T-helper 1 cell treated with Interleukin-12 subunit alpha and Interleukin-12 subunit beta and Interleukin-4 antibody, amounts not matched to agents 30 ng/mL and 1 ng/mL, for 36 hours (primary cell): ENCODE results near the gene PRR22. TPM values are rescaled to one million over a fixed set of nuclear protein-coding genes. Genes with fewer than 3 reads are reported as not detected.

ENCODE experiments used
- intact Hi-C: fragments of 100-400 bp; cut with micrococcal nuclease; formaldehyde crosslinking; loops from one replicate; pipeline ENCODE4 v1.15.1; 2024
- total RNA-seq: library from RNA; stranded (reverse); gene quantifications from 2 replicates; pipeline ENCODE4 v1.2.3, GENCODE V29; 2022

Gene PRR22
- 5.0 and 5.3 TPM in 2 replicates for total RNA-seq

GRCh38 chr19:5784581-5785147 is at the start of gene PRR22:
Gene PRR22 (minus strand): TSS chr19:5784746. CDS start chr19:5784660, 86 bp downstream.
- intact Hi-C loops = no loop called here

DNA sequence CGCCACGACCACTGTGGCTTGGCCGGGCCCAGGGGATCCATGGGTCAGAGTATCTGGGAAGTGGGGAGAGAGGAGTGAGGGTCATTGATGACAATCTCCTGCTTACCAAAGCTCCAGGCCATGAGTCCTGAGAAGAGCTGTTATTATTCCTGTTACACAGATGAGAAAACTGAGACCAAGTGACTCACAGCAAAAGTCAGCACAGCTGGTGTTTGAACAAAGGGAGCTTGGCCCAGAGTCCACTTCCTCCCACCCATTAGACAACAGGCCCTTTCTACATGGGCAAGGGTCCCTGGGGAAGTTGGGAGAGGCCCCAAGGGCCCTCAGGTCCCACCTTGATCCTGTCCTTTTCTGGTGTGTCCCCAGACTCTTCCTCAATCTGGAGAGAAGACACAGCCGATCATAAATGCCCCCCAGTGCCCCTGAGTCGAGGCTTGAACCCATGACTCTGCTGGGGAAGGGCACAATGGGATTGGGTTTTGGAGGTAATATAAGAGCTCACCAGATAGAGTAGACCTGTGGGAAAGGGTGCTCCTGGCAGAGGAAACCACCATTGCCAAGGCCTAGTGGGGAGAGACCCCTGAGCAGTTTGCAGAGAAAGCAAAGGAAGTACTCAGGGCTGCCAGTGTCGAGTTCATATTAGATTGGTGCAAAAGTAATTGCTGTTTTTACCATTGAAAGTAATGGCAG is 48.1 kb upstream of the PRR22 start:
- intact Hi-C loops = no loop called here

DNA sequence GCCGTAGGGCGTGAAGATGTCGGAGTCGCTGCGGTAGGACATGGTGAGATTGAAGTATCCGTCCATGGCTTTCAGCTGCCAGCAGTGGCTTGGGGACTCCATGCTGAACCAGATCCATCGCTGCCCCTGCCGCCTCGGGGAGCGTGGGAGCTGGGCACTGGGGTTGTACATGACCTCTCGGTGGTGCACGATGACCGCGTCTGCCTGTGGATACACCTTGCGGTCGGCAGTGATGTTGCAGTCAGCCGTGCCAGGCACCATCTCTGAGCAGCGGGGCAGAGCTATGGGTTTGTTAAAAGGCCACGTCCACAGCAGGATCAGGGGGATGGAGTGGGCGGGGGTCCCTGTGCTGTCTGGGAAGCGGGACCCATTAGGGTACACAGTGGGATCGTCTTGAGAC is 47.5 kb upstream of the PRR22 start:
- intact Hi-C loops = no loop called here

DNA sequence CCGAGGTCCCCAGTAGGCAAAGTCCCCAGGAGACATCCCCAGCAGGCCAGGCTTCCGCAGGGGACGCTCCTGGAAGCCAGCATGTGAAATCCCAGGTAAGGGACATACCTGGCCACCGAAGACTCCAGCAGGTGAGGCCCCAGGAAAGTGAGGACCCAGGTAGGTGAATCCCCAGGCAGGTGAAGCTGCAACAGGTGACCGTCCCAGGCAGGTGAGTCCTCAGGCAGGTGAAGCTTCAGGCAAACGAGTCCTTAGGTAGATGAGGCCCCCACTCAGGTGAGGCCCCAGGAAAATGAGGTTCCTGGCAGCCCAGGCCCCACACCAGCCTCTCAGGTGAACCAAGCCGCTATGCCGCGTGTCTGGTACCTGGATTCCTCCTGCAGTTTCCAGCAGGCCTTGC is 46.6 kb upstream of the PRR22 start:
- intact Hi-C loops = no loop called here

DNA sequence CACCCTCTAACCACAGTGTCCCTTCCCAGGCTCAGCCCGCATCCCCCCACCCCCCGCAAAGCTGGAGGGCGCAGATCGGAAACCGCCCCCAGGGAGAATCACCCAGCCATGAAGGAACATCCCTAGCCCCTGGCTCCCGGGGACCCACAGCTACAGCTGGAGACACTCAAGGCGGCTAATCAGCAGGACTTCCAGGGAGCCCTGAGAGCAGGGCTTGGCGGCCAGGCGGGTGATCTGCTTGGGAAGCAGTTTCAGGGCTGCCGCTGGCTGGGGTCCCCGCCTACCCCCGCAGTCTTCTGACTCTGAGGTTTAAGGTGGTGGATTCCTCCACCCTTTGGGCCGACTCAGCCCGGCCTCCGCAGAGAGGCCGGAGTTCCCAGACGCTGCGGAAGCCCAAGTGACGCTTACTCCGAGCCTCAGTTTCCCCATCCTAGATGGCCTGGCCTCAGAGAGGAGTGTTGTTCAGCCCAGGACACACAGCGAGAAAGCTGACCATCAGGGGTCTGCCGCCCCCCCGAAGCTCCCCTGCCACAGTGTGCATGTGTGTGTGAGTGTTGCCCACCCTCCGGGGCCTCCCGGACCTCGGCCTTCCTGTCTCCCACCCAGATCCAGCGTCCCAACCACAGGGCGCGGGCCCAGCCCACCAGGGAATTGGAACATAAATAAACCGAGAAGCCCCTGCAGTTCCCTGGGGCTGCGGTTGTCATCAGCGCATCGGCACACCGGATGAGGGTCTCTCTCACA is 45.2 kb upstream of the PRR22 start:
- intact Hi-C loops = loop anchor here (2.0 kb wide), 1 partner anchor 531 kb away; the partner anchor contains the start of gene CLPP

GRCh38 chr19:5828661-5829566 is 44.4 kb upstream of the PRR22 start:
- intact Hi-C loops = loop anchor here (1.0 to 2.0 kb wide), 7 partner anchors 25 to 532 kb away; partner anchors contain the start of genes CATSPERD, CLPP, LONP1 and RANBP3

GRCh38 chr19:5827891-5828660 is 43.5 kb upstream of the PRR22 start:
- intact Hi-C loops = loop anchor here (1.0 to 2.0 kb wide), 7 partner anchors 24 to 533 kb away; partner anchors contain the start of genes CATSPERD, CLPP, LONP1 and RANBP3

- intact Hi-C loops = no loop called here
These were observed 42.9 kb upstream of the PRR22 start for GRCh38 chr19:5827342-5827890.

DNA sequence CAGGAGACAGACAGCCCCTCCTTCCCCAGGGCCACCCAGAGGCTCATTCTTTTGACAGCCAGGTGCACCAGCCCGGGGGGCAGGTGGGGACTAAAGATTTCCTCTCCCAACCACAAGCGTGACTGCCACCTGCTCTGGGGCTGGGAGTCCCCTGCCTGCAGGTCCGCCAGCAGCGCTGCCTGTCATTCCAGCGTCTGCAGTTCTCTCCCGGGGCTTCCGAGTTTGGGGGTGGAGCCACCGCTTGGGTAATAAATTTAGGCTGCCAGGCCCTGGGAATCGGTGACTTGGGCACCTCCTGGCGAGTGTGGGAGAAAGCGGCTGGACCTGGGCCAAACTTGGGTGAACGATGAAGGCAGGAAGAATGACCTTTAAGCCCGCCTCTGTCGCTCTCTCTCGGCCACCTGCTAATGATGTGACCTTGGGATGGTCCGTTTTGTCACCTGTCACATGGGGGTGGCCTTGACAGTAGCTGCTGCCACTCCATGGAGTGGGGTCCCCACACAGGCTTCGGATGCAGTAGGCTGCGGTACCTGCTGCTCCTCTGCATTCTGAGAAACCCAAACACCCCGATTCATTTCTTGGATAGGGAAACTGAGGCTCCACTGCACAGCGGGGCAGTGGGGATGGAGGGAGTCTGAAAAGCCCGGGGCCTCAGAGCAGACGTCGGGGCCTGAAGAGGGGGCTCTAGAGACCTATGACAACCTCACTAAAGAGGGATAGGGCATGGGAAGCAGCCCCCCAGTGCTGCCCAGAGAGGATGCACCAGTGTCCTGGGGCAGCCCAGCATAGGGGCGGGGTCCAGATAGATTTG is 42.2 kb upstream of the PRR22 start:
- intact Hi-C loops = no loop called here

DNA sequence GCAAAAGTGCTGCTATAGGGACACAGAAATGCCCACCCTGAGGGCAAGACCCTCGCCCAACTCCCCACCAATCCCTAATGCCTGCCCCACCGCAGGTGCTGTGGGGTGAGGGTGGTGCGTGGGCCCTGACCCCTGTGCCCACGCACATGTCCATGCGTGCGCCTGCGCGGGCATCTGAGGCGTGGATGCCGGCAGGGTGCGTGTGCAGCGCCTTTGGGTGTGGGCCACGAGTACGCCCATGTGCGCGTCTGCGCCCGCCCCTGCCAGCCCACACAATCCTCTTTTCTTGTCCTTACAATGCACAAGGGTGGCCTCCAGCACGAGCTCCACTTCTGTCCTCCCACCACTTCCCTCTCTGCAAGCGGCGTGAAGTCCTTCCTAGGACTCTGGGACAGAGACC is 40.6 kb upstream of the PRR22 start:
- intact Hi-C loops = no loop called here

GRCh38 chr19:5824751-5825150 is 40.2 kb upstream of the PRR22 start:
- intact Hi-C loops = no loop called here

- intact Hi-C loops = no loop called here
These were observed 39.2 kb upstream of the PRR22 start for GRCh38 chr19:5823579-5824281.

GRCh38 chr19:5822181-5822844 is 37.8 kb upstream of the PRR22 start:
- intact Hi-C loops = no loop called here

GRCh38 chr19:5821521-5822180 is 37.1 kb upstream of the PRR22 start:
- intact Hi-C loops = no loop called here

DNA sequence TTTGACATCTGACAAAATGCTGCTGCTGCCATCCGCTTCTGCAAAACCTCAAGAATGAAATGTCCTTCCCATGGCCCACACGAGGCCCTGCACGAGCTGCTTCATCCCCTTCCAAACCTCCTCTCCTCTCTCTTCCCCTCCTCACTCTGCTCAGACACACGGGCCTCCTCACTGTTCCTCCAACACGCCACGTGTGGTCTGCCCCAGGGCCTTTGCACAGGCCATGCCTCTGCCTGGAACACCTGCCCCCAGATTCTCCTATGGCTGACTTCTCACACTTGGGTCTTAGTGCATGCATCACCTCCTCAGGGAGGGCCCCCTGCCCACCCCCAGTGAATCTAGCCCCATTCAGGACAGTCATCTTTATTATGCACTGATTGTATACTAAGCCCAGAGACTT is 36.2 kb upstream of the PRR22 start:
- intact Hi-C loops = no loop called here

GRCh38 chr19:5818594-5818993 is 34.0 kb upstream of the PRR22 start:
- intact Hi-C loops = no loop called here

- intact Hi-C loops = no loop called here
These were observed 32.7 kb upstream of the PRR22 start for GRCh38 chr19:5817218-5817617.

DNA sequence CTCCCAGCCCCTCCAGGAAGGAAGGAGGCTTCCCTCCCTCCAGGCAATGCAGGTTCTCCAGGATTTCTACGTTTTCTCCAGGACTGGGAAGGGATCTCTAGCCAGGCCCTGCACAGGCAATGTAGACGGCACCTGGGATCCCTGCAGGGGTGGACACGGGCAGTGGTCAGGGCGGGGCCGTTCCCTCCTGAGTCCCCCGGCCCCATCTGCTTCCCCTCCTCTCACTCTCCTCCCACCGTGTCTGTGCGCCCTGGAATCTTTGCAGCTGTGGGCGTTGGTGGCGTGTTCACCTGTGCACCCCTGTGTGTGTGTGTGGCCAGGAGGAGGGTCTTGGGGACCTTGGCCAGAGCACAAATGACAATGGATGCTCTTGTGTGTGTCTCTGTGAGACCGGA is 30.3 kb upstream of the PRR22 start:
- intact Hi-C loops = no loop called here
